ENCODE data around the gene TOB2.
"Not testable (repeated sequence)": the region's sequence is repeated elsewhere in the genome, so short reads cannot be mapped to it uniquely, and the experiment has no call there.

Gene TOB2

GRCh38 chr22:41435560-41435959 lies 11.0 kb downstream of the TOB2 start:
- no peak for TF ChIP-seq CTCF (IDR thresholded peaks at IDR 0.05; ENCODE audit: low read length, missing control alignments)
- no peak for DNase-seq (ENCODE audit: low read depth)

GRCh38 chr22:41434361-41435003 lies 12.1 kb downstream of the TOB2 start:
- H3K4me3 ChIP-seq (replicated peaks; ENCODE audit: low read depth, low read length); DNase-seq (ENCODE audit: low read depth): not testable (repeated sequence)

More at GRCh38 chr22:41435560-41435959, 11.0 kb downstream of the TOB2 start:
- no peak overlapping the region for H3K4me3 ChIP-seq (replicated peaks; ENCODE audit: low read depth, low read length)

- not testable (repeated sequence) for H3K4me3 ChIP-seq (replicated peaks; ENCODE audit: low read depth, low read length)
- peak; percentile 52 for DNase-seq (ENCODE audit: low read depth)
Observed at GRCh38 chr22:41433480-41433879, 13.1 kb downstream of the TOB2 start.

- no peak for TF ChIP-seq CTCF (IDR thresholded peaks at IDR 0.05; ENCODE audit: low read length, missing control alignments)
- no peak for DNase-seq (ENCODE audit: low read depth)
- H3K4me3 ChIP-seq (replicated peaks; ENCODE audit: low read depth, low read length) = no peak overlapping the region
Observed at GRCh38 chr22:41431656-41432055, 14.9 kb downstream of the TOB2 start.

- no peak for DNase-seq (ENCODE audit: low read depth)
- no peak for TF ChIP-seq CTCF (IDR thresholded peaks at IDR 0.05; ENCODE audit: low read length, missing control alignments)
- H3K4me3 ChIP-seq (replicated peaks; ENCODE audit: low read depth, low read length) = no peak overlapping the region
Observed at GRCh38 chr22:41429951-41430332, 16.7 kb downstream of the TOB2 start.

- no peak for TF ChIP-seq CTCF (IDR thresholded peaks at IDR 0.05; ENCODE audit: low read length, missing control alignments)
- H3K4me3 ChIP-seq (replicated peaks; ENCODE audit: low read depth, low read length) = no peak overlapping the region
Observed at GRCh38 chr22:41429232-41429950, 17.2 kb downstream of the TOB2 start.

GRCh38 chr22:41425660-41426365 lies 20.8 kb downstream of the TOB2 start:
- no peak for DNase-seq (ENCODE audit: low read depth)
- no peak for TF ChIP-seq CTCF (IDR thresholded peaks at IDR 0.05; ENCODE audit: low read length, missing control alignments)

More at GRCh38 chr22:41429232-41429950, 17.2 kb downstream of the TOB2 start:
- DNase-seq (ENCODE audit: low read depth) = no peak

More at GRCh38 chr22:41425660-41426365, 20.8 kb downstream of the TOB2 start:
- no peak overlapping the region for H3K4me3 ChIP-seq (replicated peaks; ENCODE audit: low read depth, low read length)

Measured in fibroblast of pulmonary artery (primary cell).